Stimulated activated CD8-positive, alpha-beta memory T cell treated with anti-CD3 and anti-CD28 coated beads, Interleukin-2, amount 100 ng/mL, for 48 hours (primary cell): Measurements from ENCODE around the gene GLE1.
"Not testable (repeated sequence)": the region's sequence is repeated elsewhere in the genome, so short reads cannot be mapped to it uniquely, and the experiment has no call there.

Experiments used
- DNase-seq, 2 donors: peaks; one replicate each; pipeline ENCODE4 v3.0.0-alpha.2; 2020; ENCODE audit warnings: low read depth in 2 of 2

Gene GLE1

GRCh38 chr9:128495804-128496417, 8.6 kb upstream of the GLE1 start:
- DNase-seq = no peak

- no peak for DNase-seq
These were observed 6.5 kb upstream of the GLE1 start for GRCh38 chr9:128497824-128498610.

- DNase-seq = no peak
These were observed 5.6 kb upstream of the GLE1 start for GRCh38 chr9:128498911-128499310.

GRCh38 chr9:128499920-128500319, 4.6 kb upstream of the GLE1 start:
- no peak for DNase-seq

- DNase-seq = not testable (repeated sequence)
These were observed 1.1 kb upstream of the GLE1 start for GRCh38 chr9:128503415-128503825.

- DNase-seq = no peak
These were observed 649 bp upstream of the GLE1 start for GRCh38 chr9:128503870-128504269.

GRCh38 chr9:128505414-128505765, 871 bp downstream of the GLE1 start:
- no peak for DNase-seq

GRCh38 chr9:128505906-128506305, 1.4 kb downstream of the GLE1 start:
- not testable (repeated sequence) for DNase-seq

GRCh38 chr9:128512820-128513219, 8.3 kb downstream of the GLE1 start:
- DNase-seq = no peak

- no peak for DNase-seq
These were observed 17.4 kb downstream of the GLE1 start for GRCh38 chr9:128521956-128522355.

GRCh38 chr9:128523199-128523925, 18.8 kb downstream of the GLE1 start:
- no peak for DNase-seq

GRCh38 chr9:128526720-128527119, 22.2 kb downstream of the GLE1 start:
- no peak for DNase-seq

- no peak for DNase-seq
These were observed 24.1 kb downstream of the GLE1 start for GRCh38 chr9:128528445-128529160.

- DNase-seq = no peak
These were observed 24.7 kb downstream of the GLE1 start for GRCh38 chr9:128529191-128529590.

GRCh38 chr9:128532581-128532980, 28.1 kb downstream of the GLE1 start:
- DNase-seq = no peak

- no peak for DNase-seq
These were observed 36.3 kb downstream of the GLE1 start for GRCh38 chr9:128540634-128541360.

- DNase-seq = no peak
These were observed 42.0 kb downstream of the GLE1 start for GRCh38 chr9:128546504-128546903.

GRCh38 chr9:128548876-128549275, 44.4 kb downstream of the GLE1 start:
- DNase-seq = no peak

GRCh38 chr9:128550226-128550625, 45.7 kb downstream of the GLE1 start:
- DNase-seq = peak in 1 of 2 donors; percentile 18

GRCh38 chr9:128550770-128551656, 46.5 kb downstream of the GLE1 start:
- no peak for DNase-seq
